GM21447 (cell line): Measurements from ENCODE around the gene ALCAM.

Source experiments
- ATAC-seq: cut with Tn5 transposase; IDR thresholded peaks from one replicate; pipeline ENCODE4 v1.9.1; 2021; ENCODE audit not compliant: unreplicated experiment

ALCAM gene

GRCh38 chr3:105619651-105620050 lies 252.9 kb downstream of the ALCAM start:
- ATAC-seq, result no peak

DNA sequence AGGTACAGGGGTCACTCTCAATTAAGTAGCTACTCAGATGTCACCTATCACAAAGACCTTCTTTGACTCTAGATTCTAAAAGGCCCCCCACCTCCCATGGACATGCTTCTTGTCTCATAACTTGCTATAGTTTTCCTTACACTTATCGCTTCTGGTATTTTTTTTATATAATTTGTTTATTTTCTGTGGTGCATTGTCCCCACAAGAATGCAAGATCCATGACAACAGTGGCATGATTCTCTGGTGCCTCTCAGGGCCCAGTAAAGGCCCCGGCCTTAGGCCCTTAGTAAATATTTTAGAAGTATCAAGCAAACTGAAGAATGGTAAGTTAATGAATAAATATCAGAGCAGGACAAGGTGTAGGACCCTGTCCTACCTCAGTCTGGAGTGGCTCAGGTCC lies 253.5 kb downstream of the ALCAM start:
- ATAC-seq, result no peak

GRCh38 chr3:105622169-105622568 lies 255.5 kb downstream of the ALCAM start:
- no peak for ATAC-seq
